Activated CD8-positive, alpha-beta memory T cell treated with anti-CD3 and anti-CD28 coated beads for 1 hour (primary cell): Measurements from ENCODE around the gene KANSL1.

Source experiments
- DNase-seq, 2 donors: peaks; one replicate each; pipeline ENCODE4 v3.0.0-alpha.2; 2020; ENCODE audit warnings: low read depth in 1 of 2; ENCODE audit errors: extremely low read depth in 1 of 2

Gene KANSL1

DNA sequence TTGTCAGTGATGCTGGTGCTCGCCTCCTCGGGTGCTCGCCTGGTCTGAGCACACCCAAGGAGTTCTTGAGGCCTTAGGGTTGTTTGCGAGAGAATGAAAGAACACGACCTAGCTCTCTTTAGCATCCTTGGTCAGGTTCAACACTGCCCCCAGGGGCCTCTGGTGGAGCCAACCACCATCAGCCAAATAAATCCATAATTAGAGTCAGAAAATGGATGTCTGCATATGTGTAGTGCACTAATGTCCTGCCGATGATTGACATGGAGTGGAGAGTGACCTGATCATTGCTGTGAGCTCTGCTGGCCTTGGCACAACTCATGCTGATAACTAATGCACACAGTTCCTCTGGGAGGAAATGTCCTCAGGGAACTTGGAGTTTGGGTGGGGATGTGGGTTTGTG is 202.3 kb downstream of the KANSL1 start:
- no peak for DNase-seq

DNA sequence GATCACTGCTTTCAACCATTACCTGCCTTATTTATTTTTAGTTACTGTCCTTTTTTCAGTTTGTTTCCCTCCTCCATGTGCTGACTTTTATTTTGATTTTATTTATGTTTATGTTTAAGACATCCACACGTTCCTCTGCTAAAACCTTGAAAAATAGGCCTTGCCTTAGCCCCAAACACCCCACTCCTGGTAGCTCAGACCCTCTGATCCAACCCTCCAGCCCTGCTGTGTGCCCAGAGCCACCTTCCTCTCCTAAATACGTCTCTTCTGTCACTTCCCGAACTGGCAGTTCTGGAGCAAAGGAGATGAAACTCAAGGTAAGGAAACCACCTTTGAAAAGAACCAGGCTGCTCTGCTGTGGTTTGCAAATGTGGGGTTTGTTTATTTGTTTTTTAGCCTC is 203.5 kb downstream of the KANSL1 start:
- no peak for DNase-seq

DNA sequence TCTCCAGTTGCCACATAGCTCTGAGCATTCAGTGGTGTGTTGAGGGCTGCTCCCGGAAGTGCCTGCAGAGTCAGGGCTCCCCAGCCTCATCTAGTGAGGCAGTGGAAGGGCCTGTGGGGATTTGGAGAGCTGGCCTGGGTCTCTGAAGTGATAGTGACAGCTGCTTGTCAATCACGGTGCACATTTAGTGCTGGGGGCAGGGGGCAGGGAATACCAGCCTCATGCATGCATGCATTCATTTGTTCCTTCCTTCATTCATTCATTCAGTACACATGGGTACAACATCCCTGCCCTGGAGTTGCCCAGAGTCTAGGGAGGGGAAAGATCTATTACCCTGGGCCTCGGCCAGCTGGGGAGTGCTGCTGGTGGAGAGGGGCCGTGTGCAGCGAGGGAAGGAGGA is 205.5 kb downstream of the KANSL1 start:
- no peak for DNase-seq

DNA sequence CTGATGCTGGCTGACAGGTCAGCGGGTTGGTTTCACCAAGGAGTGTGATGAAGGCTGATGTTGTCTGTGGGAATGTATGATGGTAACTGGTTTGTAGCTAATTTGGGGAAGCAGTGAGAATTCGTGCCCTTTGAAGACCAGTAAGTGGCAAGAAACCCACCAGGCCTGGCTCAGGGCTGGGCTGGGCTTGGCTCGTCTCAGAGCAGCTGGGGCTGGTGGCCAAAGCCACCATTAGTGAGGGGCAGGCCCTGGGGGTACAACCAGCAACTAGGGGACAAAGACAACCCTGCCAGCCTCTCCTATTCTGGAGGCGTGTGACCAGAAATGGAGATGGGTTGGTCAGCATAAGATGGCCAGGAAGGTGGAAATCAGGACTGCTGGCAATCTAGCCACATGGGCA is 207.2 kb downstream of the KANSL1 start:
- DNase-seq = no peak

DNA sequence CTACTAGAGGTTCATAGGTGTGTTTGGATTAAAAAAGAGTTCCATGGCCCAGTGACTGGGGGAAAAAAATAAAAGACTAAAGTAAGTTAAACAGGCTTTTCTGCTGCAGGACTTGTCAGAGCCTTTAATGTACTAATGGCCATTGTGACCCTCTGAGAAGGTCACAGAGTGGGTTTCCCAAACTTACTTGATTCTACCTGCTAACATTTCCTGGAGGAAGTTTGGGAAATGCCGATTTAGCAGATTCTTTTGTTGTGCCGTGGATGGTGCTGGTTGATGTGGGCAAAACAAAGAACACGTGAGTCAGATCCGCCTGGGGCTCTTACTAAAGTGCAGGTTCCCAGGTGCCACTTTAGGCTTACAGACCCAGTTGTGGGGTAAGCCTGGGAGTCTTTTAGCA is 207.8 kb downstream of the KANSL1 start:
- DNase-seq = no peak

DNA sequence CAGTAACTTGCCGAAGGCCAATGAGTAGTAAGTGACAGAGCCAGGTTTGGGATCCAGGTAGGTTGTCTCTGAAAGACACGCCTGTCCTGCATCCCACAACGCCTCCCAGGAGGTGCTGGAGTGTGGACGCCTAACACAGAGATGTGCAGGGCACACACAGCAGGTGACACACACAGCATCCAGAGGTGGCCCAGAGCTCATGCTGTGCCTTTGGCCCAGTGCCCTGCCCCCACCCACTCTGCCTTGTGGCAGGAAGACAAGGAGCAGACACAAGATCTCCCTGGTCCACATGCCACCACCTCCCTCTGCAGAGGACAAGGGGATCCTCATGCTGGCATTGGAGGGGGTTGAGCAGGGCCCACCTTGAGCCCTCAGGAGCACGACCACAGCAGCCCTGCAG is 208.9 kb downstream of the KANSL1 start:
- DNase-seq = no peak

DNA sequence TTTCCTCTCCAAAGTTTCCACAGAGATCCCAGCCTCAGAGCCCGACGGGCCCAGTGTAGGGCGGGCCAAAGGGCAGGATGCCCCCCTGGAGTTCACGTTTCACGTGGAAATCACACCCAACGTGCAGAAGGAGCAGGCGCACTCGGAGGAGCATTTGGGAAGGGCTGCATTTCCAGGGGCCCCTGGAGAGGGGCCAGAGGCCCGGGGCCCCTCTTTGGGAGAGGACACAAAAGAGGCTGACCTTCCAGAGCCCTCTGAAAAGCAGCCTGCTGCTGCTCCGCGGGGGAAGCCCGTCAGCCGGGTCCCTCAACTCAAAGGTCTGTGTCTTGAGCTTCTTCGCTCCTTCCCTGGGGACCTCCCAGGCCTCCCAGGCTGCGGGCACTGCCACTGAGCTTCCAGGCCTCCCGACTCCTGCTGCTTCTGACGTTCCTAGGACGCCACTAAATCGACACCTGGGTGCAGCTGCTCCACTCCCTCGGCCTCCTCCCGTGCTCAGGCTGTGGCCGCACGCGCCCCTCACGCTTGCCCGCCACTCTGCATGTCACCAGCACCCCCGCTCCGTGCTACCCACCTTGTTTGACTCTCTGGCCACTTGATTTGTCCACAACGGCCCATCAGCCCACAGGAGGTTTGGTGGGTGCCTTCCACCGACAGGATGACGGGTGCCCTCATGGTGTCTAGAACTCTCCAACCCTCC is 209.5 kb downstream of the KANSL1 start:
- no peak for DNase-seq

DNA sequence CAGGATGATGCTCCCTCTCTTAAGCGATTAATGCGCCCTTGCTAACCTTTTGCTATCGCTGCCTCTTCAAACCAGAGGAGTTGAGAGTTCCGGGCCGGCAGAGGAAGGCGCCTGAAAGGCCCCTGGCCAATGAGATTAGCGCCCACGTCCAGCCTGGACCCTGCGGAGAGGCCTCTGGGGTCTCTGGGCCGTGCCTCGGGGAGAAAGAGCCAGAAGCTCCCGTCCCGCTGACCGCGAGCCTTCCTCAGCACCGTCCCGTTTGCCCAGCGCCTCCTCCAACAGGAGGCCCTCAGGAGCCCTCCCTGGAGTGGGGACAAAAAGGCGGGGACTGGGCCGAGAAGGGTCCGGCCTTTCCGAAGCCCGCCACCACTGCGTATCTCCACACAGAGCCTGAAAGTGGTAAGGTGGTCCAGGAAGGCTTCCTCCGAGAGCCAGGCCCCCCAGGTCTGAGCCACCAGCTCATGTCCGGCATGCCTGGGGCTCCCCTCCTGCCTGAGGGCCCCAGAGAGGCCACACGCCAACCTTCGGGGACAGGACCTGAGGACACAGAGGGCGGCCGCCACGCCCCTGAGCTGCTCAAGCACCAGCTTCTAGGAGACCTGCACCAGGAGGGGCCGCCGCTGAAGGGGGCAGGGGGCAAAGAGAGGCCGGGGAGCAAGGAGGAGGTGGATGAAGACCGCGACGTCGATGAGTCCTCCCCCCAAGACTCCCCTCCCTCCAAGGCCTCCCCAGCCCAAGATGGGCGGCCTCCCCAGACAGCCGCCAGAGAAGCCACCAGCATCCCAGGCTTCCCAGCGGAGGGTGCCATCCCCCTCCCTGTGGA is 210.2 kb downstream of the KANSL1 start:
- no peak for DNase-seq

DNA sequence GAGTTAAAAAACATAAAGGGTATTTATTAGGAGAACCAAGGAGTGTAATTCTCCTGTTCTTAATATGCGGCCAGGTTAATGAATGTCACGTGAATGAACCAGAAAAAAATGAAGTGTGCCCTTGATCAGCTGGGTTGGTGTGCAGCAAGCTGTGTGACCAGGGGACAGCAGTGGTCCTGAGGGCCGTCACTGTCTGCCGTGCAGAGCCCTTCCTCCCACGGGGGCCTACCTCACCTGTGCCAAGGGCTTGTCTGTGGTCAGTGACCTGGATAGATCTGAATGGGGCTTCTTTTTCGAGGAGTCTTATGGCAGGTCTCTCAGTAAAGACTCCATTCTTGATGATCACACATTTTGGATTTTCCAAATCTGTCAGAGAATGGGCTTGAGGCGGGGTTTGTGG is 211.9 kb downstream of the KANSL1 start:
- DNase-seq = no peak

DNA sequence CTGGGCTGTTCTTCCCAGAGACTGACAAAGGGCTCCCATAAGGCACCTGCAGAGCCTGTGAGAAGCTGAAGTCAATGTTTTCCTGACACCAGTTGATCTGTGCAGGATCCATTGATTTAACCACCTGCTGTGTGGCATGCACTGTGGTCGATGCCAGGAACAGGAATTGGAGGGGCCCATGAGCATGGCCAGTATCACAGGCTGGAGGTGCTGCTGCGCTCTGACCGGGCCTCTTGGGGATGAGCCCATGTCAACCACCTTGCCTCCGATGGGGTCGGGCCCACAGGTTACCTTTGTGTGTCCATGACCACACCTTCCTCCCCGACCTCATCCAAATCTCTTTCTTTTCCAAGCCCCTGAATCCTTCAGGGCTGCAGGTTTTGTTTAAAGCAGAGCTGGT is 212.4 kb downstream of the KANSL1 start:
- DNase-seq = no peak
